GM08714 (cell line): ENCODE data around the gene ZCCHC10.

Experiments used
- H3K4me3 ChIP-seq: fragments of 200-500 bp; sonication (Bioruptor generic); 2 replicates; pipeline ENCODE4 v1.5.1; 2014; ENCODE audit warnings: mild to moderate bottlenecking, low read length, inconsistent platforms
- ZNF274 ChIP-seq: IDR thresholded peaks from 2 replicates; pipeline ENCODE4 v1.6.1; 2012; ENCODE audit warnings: mild to moderate bottlenecking, low read depth, low read length

Gene ZCCHC10

DNA sequence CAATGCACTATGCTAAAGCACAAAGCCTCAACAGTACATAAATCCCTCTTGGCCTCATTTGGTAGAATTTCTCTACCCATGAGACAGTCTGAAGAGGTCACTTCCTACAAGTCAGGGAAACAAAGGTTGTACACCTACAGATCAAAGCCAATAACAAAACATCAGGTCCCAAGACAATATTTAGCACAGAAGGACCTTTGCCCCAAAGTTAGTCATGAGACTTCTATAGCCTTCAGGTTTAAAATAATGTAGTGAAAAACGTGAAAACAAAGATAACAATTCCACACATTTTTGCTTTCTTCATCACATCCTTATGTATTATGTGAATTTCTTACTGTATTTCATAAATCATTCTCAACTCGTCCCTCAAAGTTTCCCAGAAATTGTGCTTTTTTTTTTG is 78.7 kb downstream of the ZCCHC10 start:
- no peak overlapping the region for H3K4me3 ChIP-seq
- TF ChIP-seq ZNF274: no peak
